H9 (cell line): ENCODE results near the gene PTTG2. TPM values are rescaled to one million over a fixed set of nuclear protein-coding genes. Genes with fewer than 3 reads are reported as not detected.

Source experiments
- DNase-seq: peaks from one replicate; pipeline ENCODE4 v3.0.0-alpha.2; 2017
- H2AFZ ChIP-seq: one replicate; pipeline ENCODE4 v1.6.1; 2013; ENCODE audit warnings: mild to moderate bottlenecking, low read length, control low read depth, moderate library complexity
- H2AK5ac ChIP-seq: 2 replicates; pipeline ENCODE4 v1.6.1; 2013; ENCODE audit warnings: low read length, control low read depth, mixed read lengths; ENCODE audit not compliant: insufficient read length
- H2BK120ac ChIP-seq: one replicate; pipeline ENCODE4 v1.6.1; 2013; ENCODE audit warnings: low read depth, mild to moderate bottlenecking, low read length, control low read depth, inconsistent platforms; ENCODE audit not compliant: poor library complexity, severe bottlenecking
- H2BK12ac ChIP-seq: 2 replicates; pipeline ENCODE4 v1.6.1; 2013; ENCODE audit warnings: low read length, control low read depth, mixed read lengths, low read depth; ENCODE audit not compliant: insufficient read length
- H2BK15ac ChIP-seq: 2 replicates; pipeline ENCODE4 v1.6.1; 2013; ENCODE audit warnings: low read depth, low read length, control low read depth
- H2BK20ac ChIP-seq: one replicate; pipeline ENCODE4 v1.6.1; 2013; ENCODE audit warnings: low read depth, mild to moderate bottlenecking, low read length, control low read depth, inconsistent platforms; ENCODE audit not compliant: poor library complexity, severe bottlenecking
- H2BK5ac ChIP-seq: 2 replicates; pipeline ENCODE4 v1.6.1; 2013; ENCODE audit warnings: low read length, control low read depth, mixed read lengths; ENCODE audit not compliant: insufficient read length
- H3K14ac ChIP-seq: 2 replicates; pipeline ENCODE4 v1.6.1; 2013; ENCODE audit warnings: low read length, control low read depth; ENCODE audit not compliant: insufficient read depth
- H3K18ac ChIP-seq: 2 replicates; pipeline ENCODE4 v1.6.1; 2013; ENCODE audit warnings: low read depth, mild to moderate bottlenecking, mixed read lengths, low read length, control low read depth; ENCODE audit not compliant: insufficient read length
- H3K23ac ChIP-seq: 2 replicates; pipeline ENCODE4 v1.6.1; 2013; ENCODE audit warnings: low read length, control low read depth, mixed read lengths, low read depth; ENCODE audit not compliant: insufficient read length
- H3K23me2 ChIP-seq: 2 replicates; pipeline ENCODE4 v1.6.1; 2013; ENCODE audit warnings: low read depth, mild to moderate bottlenecking, mixed read lengths, low read length, control low read depth; ENCODE audit not compliant: insufficient read length, poor library complexity, severe bottlenecking
- H3K27ac ChIP-seq: 2 replicates; pipeline ENCODE4 v1.5.1; 2013; ENCODE audit warnings: low read length, control low read depth, mixed read lengths, low read depth; ENCODE audit not compliant: insufficient read length
- H3K27me3 ChIP-seq: 2 replicates; pipeline ENCODE4 v1.6.1; 2013; ENCODE audit warnings: low read length, control low read depth, inconsistent platforms; ENCODE audit not compliant: insufficient read depth
- H3K4ac ChIP-seq: 2 replicates; pipeline ENCODE4 v1.6.1; 2013; ENCODE audit warnings: low read depth, mild to moderate bottlenecking, control low read depth, inconsistent platforms, low read length, moderate library complexity
- H3K4me1 ChIP-seq: 2 replicates; pipeline ENCODE4 v1.6.1; 2013; ENCODE audit warnings: low read length, control low read depth, inconsistent platforms; ENCODE audit not compliant: insufficient read depth
- H3K4me2 ChIP-seq: 2 replicates; pipeline ENCODE4 v1.6.1; 2013; ENCODE audit warnings: low read length, control low read depth, mixed read lengths; ENCODE audit not compliant: insufficient read length, insufficient read depth
- H3K56ac ChIP-seq: 2 replicates; pipeline ENCODE4 v1.6.1; 2013; ENCODE audit warnings: low read depth, mild to moderate bottlenecking, mixed read lengths, low read length, control low read depth; ENCODE audit not compliant: insufficient read length
- H3K79me1 ChIP-seq: 2 replicates; pipeline ENCODE4 v1.6.1; 2013; ENCODE audit warnings: low read depth, mild to moderate bottlenecking, moderate library complexity, low read length, control low read depth, inconsistent platforms; ENCODE audit not compliant: insufficient read depth, poor library complexity, severe bottlenecking
- H3K79me2 ChIP-seq: 2 replicates; pipeline ENCODE4 v1.6.1; 2013; ENCODE audit warnings: low read length, control low read depth, inconsistent platforms; ENCODE audit not compliant: insufficient read depth
- H3K9ac ChIP-seq: 2 replicates; pipeline ENCODE4 v1.6.1; 2013; ENCODE audit warnings: low read length, control low read depth, mixed read lengths; ENCODE audit not compliant: insufficient read length; ENCODE audit errors: extremely low read depth
- H3K9me3 ChIP-seq: one replicate; pipeline ENCODE4 v1.6.1; 2013; ENCODE audit warnings: low read depth, low read length, inconsistent platforms; ENCODE audit not compliant: control insufficient read depth
- H3T11ph ChIP-seq: one replicate; pipeline ENCODE4 v1.6.1; 2013; ENCODE audit warnings: mild to moderate bottlenecking, low read length, control low read depth, inconsistent platforms
- H4K20me1 ChIP-seq: one replicate; pipeline ENCODE4 v1.6.1; 2013; ENCODE audit not compliant: control insufficient read depth, insufficient read length, insufficient read depth
- H4K5ac ChIP-seq: 2 replicates; pipeline ENCODE4 v1.6.1; 2013; ENCODE audit warnings: low read depth, mild to moderate bottlenecking, mixed read lengths, low read length, control low read depth; ENCODE audit not compliant: insufficient read length
- H4K8ac ChIP-seq: replicated peaks from 2 replicates; pipeline ENCODE4 v1.6.1; 2013; ENCODE audit warnings: low read length, control low read depth, mixed read lengths, low read depth; ENCODE audit not compliant: insufficient read length
- H4K91ac ChIP-seq: 2 replicates; pipeline ENCODE4 v1.6.1; 2013; ENCODE audit warnings: low read depth, mild to moderate bottlenecking, moderate library complexity, mixed read lengths, low read length, control low read depth; ENCODE audit not compliant: insufficient read length
- H3K27ac Mint-ChIP-seq, 3 experiments: 2 replicates in 2 of 3; 3 replicates in 1 of 3; pipeline ENCODE4 v1.8.0; 2020 to 2021; ENCODE audit warnings: mixed read lengths in 3 of 3, mild to moderate bottlenecking in 1 of 3, moderate library complexity in 1 of 3
- H3K27me3 Mint-ChIP-seq: 2 replicates; pipeline ENCODE4 v1.8.0; 2021; ENCODE audit warnings: low read depth, mild to moderate bottlenecking, moderate library complexity, mixed read lengths
- H3K36me3 Mint-ChIP-seq, 3 experiments: 2 replicates in 2 of 3; 3 replicates in 1 of 3; pipeline ENCODE4 v1.8.0; 2020 to 2021; ENCODE audit warnings: low read depth in 3 of 3, mixed read lengths in 3 of 3; ENCODE audit not compliant: insufficient read depth in 1 of 3
- H3K4me1 Mint-ChIP-seq, 2 experiments: 2 replicates each; pipeline ENCODE4 v1.8.0; 2020; ENCODE audit warnings: mixed read lengths in 2 of 2
- H3K4me3 Mint-ChIP-seq, 2 experiments: 2 replicates in 1 of 2; 3 replicates in 1 of 2; pipeline ENCODE4 v1.8.0; 2020 to 2021; ENCODE audit warnings: mild to moderate bottlenecking in 2 of 2, mixed read lengths in 2 of 2, moderate library complexity in 1 of 2
- H3K9me3 Mint-ChIP-seq, 2 experiments: 2 replicates in 1 of 2; 3 replicates in 1 of 2; pipeline ENCODE4 v1.8.0; 2020; ENCODE audit warnings: mild to moderate bottlenecking in 2 of 2, mixed read lengths in 2 of 2, moderate library complexity in 1 of 2
- CTCF ChIP-seq: fragments of 200-600 bp; sonication (generic); conservative IDR thresholded peaks from 3 replicates; pipeline ENCODE4 v1.8.0; 2021; ENCODE audit warnings: antibody characterized with exemption, mild to moderate bottlenecking
- WGBS: extraction: QIAGEN DNeasy Blood & Tissue Kit; methylation state at CpG from one replicate; pipeline ENCODE4 v1.1.7; 2013; ENCODE audit warnings: missing lambda C conversion rate, low lambda C conversion rate, mixed read lengths; ENCODE audit not compliant: insufficient read length; ENCODE audit errors: extremely low coverage; 5-methylcytosine and 5-hydroxymethylcytosine counted together
- total RNA-seq: library from RNA; stranded (reverse); gene quantifications from 2 replicates; pipeline ENCODE4 v1.2.1, GENCODE V29; 2021

PTTG2 gene
- total RNA-seq, 1 experiment from 2014 or later: not detected

DNA sequence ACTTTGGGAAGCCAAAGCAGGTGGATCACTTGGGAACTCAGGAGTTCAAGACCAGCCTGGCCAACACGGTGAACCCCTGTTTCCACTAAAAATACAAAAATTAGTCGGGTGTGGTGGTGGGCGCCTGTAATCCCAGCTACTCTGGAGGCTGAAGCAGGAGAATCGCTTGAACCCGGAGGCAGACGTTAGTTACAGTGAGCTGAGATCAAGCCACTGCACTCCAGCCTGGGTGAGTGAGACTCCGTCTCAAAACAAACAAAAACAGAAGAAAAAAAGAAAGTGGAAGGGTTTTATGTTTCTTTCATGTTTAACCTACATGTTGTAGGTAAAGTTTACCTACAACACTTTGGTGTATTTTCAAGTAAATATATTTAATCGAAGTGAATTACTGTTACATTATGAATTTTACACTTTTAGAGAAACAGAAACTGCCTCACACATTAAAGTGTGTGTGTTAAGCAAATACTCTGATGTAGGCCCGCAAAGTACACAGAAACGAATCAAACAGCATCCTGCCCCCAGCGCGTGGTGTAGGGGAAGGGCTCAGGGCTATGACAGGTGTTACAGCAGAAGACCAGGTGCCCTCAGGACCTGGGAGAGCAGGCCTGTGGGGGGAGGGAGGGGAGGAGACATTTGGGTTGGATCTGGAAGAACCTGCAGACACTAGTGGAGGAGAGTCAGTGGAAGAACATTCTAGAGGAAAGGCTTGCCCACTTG, 39.0 kb downstream of the PTTG2 start:
- DNase-seq: no peak
- H3K9me3 Mint-ChIP-seq: no peaks in the 10 kb centered on the region
- Histone ChIP-seq H3K4ac (no peak overlapping the region), H4K20me1 (no peaks in the 10 kb centered on the region), H3K9ac (no peak overlapping the region), H3T11ph (no peak overlapping the region), H3K23ac (no peak overlapping the region), H3K79me2 (peaks cover 2% of the 10 kb centered on the region; the same call in 1 of the 2 replicates), H3K9me3 (no peaks in the 10 kb centered on the region), H3K14ac (no peak overlapping the region; the same call in 1 of the 2 replicates), H3K4me2 (no peak overlapping the region), H4K5ac (no peak overlapping the region), H4K8ac (no peak overlapping the region), H3K18ac (peak overlapping the region; percentile 53), H2BK20ac (no peak overlapping the region), H3K27me3 (no peaks in the 10 kb centered on the region), H3K79me1 (no peaks in the 10 kb centered on the region), H2BK5ac (no peak overlapping the region), H2BK12ac (no peak overlapping the region), H2AFZ (no peak overlapping the region), H2BK15ac (peak overlapping the region; percentile 83), H2AK5ac (no peak overlapping the region), H3K56ac (no peak overlapping the region), H3K27ac (no peak overlapping the region), H3K23me2 (no peaks in the 10 kb centered on the region), H2BK120ac (peak overlapping the region; percentile 30), H3K4me1 (peaks cover 5% of the 10 kb centered on the region; the same call in 1 of the 2 replicates), H4K91ac (no peak overlapping the region)
- no peak for TF ChIP-seq CTCF
- H3K4me3 Mint-ChIP-seq: no peak overlapping the region
- H3K36me3 Mint-ChIP-seq: no peaks in the 10 kb centered on the region; a peak in 1 of 7 replicates
- peaks cover 55 to 65% of the 10 kb centered on the region in 2 experiments for H3K4me1 Mint-ChIP-seq
- no CpG with 5 or more reads among the region's 12 CpGs for WGBS
- H3K27me3 Mint-ChIP-seq: no peaks in the 10 kb centered on the region
- peak overlapping the region in 2 of 3 experiments; percentile 65 to 89; a peak in 3 of 7 replicates for H3K27ac Mint-ChIP-seq
